Naive thymus-derived CD4-positive, alpha-beta T cell (primary cell): ENCODE data around the gene AKAP13. TPM values are rescaled to one million over a fixed set of nuclear protein-coding genes. Genes with fewer than 3 reads are reported as not detected.
A peak's percentile ranks its signal among the peaks of the same experiment; 100 is the strongest.

Experiments used
- ATAC-seq: fragments of 150-1000 bp; cut with Tn5 transposase; 2 replicates; pipeline ENCODE4 v1.10.0; 2021; ENCODE audit warnings: mild to moderate bottlenecking, moderate library complexity
- CTCF ChIA-PET: fragments of 350-600 bp; sonication (Branson Sonifier 250); formaldehyde crosslinking; loops from one replicate; lab custom pipeline; 2021; ENCODE audit warnings: antibody characterized with exemption; lab: Charles Lee
- POLR2A ChIA-PET: fragments of 350-600 bp; sonication (Branson Sonifier 250); formaldehyde crosslinking; loops from one replicate; lab custom pipeline; 2021; ENCODE audit warnings: antibody characterized with exemption, inconsistent platforms; lab: Charles Lee
- DNase-seq, 9 donors: peaks; one replicate each; pipeline versions ENCODE4 v3.0.0 to v3.0.0-alpha.2; 2020 to 2022; ENCODE audit warnings: mixed read lengths in 1 of 9
- H3K27ac ChIP-seq: one replicate; pipeline ENCODE4 v1.7.0; 2013; ENCODE audit warnings: mild to moderate bottlenecking, low read depth, low read length, moderate library complexity
- H3K27me3 ChIP-seq, 2 donors: one replicate each; pipeline ENCODE4 v1.7.0; 2013; ENCODE audit warnings: low read length in 2 of 2, mild to moderate bottlenecking in 2 of 2, moderate library complexity in 2 of 2; ENCODE audit not compliant: control insufficient read depth in 2 of 2, insufficient read depth in 2 of 2
- H3K36me3 ChIP-seq, 3 experiments: 1 replicate in 2 of 3; 2 replicates in 1 of 3; pipeline ENCODE4 v1.7.0; 2013; ENCODE audit warnings: low read length in 3 of 3, mild to moderate bottlenecking in 3 of 3, moderate library complexity in 1 of 3; ENCODE audit not compliant: insufficient read depth in 3 of 3, control insufficient read depth in 2 of 3
- H3K4me1 ChIP-seq, 2 donors: one replicate each; pipeline ENCODE4 v1.7.0; 2013; ENCODE audit warnings: low read length in 2 of 2, mild to moderate bottlenecking in 2 of 2, moderate library complexity in 1 of 2; ENCODE audit not compliant: control insufficient read depth in 2 of 2, insufficient read depth in 2 of 2
- H3K4me3 ChIP-seq: 2 replicates; pipeline ENCODE4 v1.7.0; 2013; ENCODE audit warnings: mild to moderate bottlenecking, low read length
- H3K9me3 ChIP-seq, 3 experiments: 1 replicate in 2 of 3; 2 replicates in 1 of 3; pipeline ENCODE4 v1.7.0; 2013; ENCODE audit warnings: low read length in 3 of 3; ENCODE audit not compliant: control insufficient read depth in 2 of 3
- H3K27ac Mint-ChIP-seq, 9 donors: one replicate each; pipeline ENCODE4 v1.8.0; 2020 to 2022; ENCODE audit warnings: mixed read lengths in 9 of 9, mild to moderate bottlenecking in 8 of 9, moderate library complexity in 5 of 9, inconsistent platforms in 2 of 9
- H3K27me3 Mint-ChIP-seq, 5 donors: one replicate each; pipeline ENCODE4 v1.8.0; 2021 to 2022; ENCODE audit warnings: mixed read lengths in 5 of 5, mild to moderate bottlenecking in 1 of 5
- H3K36me3 Mint-ChIP-seq, 5 donors: one replicate each; pipeline ENCODE4 v1.8.0; 2020 to 2022; ENCODE audit warnings: mixed read lengths in 5 of 5, mild to moderate bottlenecking in 3 of 5, inconsistent platforms in 1 of 5
- H3K4me1 Mint-ChIP-seq, 7 donors: one replicate each; pipeline ENCODE4 v1.8.0; 2020 to 2022; ENCODE audit warnings: mixed read lengths in 7 of 7, mild to moderate bottlenecking in 3 of 7, inconsistent platforms in 1 of 7
- H3K4me3 Mint-ChIP-seq, 10 donors: one replicate each; pipeline ENCODE4 v1.8.0; 2020 to 2022; ENCODE audit warnings: mild to moderate bottlenecking in 10 of 10, mixed read lengths in 10 of 10, moderate library complexity in 6 of 10, inconsistent platforms in 2 of 10
- H3K9me3 Mint-ChIP-seq, 11 donors: one replicate each; pipeline ENCODE4 v1.8.0; 2020 to 2022; ENCODE audit warnings: mixed read lengths in 11 of 11, mild to moderate bottlenecking in 4 of 11, inconsistent platforms in 1 of 11, moderate library complexity in 1 of 11
- intact Hi-C, 2 donors: fragments of 100-400 bp; cut with micrococcal nuclease; formaldehyde crosslinking; loops; one replicate each; pipeline ENCODE4 v1.15.1; 2023
- polyA plus RNA-seq, 2 donors: library from polyadenylated mRNA; unstranded; fragments of 300-500 nt; fragmentation: Illumina TruSeq; gene quantifications; one replicate each; pipeline ENCODE4 v1.2.3, GENCODE V29; 2021
- total RNA-seq, 6 experiments: library from RNA in 5 of 6; stranded (reverse) in 5 of 6; gene quantifications; 1 replicate in 5 of 6; 2 replicates in 1 of 6; pipeline ENCODE4 v1.2.3 and lab custom pipeline; 2021 to 2026

Gene AKAP13, protein sequence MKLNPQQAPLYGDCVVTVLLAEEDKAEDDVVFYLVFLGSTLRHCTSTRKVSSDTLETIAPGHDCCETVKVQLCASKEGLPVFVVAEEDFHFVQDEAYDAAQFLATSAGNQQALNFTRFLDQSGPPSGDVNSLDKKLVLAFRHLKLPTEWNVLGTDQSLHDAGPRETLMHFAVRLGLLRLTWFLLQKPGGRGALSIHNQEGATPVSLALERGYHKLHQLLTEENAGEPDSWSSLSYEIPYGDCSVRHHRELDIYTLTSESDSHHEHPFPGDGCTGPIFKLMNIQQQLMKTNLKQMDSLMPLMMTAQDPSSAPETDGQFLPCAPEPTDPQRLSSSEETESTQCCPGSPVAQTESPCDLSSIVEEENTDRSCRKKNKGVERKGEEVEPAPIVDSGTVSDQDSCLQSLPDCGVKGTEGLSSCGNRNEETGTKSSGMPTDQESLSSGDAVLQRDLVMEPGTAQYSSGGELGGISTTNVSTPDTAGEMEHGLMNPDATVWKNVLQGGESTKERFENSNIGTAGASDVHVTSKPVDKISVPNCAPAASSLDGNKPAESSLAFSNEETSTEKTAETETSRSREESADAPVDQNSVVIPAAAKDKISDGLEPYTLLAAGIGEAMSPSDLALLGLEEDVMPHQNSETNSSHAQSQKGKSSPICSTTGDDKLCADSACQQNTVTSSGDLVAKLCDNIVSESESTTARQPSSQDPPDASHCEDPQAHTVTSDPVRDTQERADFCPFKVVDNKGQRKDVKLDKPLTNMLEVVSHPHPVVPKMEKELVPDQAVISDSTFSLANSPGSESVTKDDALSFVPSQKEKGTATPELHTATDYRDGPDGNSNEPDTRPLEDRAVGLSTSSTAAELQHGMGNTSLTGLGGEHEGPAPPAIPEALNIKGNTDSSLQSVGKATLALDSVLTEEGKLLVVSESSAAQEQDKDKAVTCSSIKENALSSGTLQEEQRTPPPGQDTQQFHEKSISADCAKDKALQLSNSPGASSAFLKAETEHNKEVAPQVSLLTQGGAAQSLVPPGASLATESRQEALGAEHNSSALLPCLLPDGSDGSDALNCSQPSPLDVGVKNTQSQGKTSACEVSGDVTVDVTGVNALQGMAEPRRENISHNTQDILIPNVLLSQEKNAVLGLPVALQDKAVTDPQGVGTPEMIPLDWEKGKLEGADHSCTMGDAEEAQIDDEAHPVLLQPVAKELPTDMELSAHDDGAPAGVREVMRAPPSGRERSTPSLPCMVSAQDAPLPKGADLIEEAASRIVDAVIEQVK (N-terminal part only)
- 100 to 1,000 TPM; 170 to 400 (median 241) TPM for total RNA-seq
- 100 to 1,000 TPM; 108 to 148 TPM for polyA plus RNA-seq
- total RNA-seq (lab: John Stamatoyannopoulos, UW) = 650 reads per million, percentile 98 among the genes with 10 or more reads in this experiment

DNA sequence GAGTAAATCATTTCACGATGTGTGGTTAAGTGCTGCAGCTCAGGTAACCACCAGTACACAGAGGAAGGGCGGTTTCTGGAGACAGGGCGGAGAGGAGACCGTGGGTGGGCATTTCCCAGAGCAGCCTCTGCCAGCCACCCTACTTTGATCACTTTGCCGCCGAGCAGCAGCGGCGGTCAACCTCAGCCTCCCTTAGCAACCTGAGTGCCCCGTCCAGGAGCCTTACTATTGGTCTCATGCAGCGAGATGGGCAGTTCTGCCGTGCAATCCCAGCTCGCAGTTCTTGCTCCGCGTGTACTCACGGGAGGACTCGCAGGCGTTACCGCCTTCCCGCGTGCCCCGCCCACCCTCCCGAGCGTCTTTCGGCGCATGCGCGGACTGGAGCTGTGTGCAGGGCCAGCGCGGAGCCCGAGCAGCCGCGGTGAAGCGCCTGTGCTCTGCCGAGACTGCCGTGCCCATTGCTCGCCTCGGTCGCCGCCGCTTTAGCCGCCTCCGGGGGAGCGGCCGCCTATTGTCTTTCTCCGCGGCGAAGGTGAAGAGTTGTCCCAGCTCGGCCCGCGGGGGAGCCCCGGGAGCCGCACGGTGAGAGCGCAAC, at the start of gene AKAP13:
TSS of gene AKAP13 (plus strand) at position 387 of the 595 bp plus-strand sequence. CDS start 105,118 bp downstream, outside the sequence.
- Mint-ChIP-seq H3K9me3 (no peaks in the 10 kb centered on the region), H3K4me1 (peaks cover 29 to 65% (median 47%) of the 10 kb centered on the region in 7 donors), H3K36me3 (peaks cover 0 to 14% (median 0%) of the 10 kb centered on the region in 5 donors), H3K4me3 (peak within 1 kb of the TSS; percentile 86 to 96 (median 92)), H3K27ac (peak within 1 kb of the TSS; percentile 84 to 96 (median 94)), H3K27me3 (peaks cover 0 to 2% (median 0%) of the 10 kb centered on the region in 5 donors)
- H3K4me1 ChIP-seq = peaks cover 16 to 23% of the 10 kb centered on the region in 2 donors
- POLR2A ChIA-PET = interaction anchor here (0.5 to 3.2 kb wide), 16 partner anchors 9 to 780 kb away, joined by 3 to 23 read pairs (median 4); no protein-coding TSS in a partner anchor
- no peaks in the 10 kb centered on the region for H3K9me3 ChIP-seq
- DNase-seq (peak; percentile 78 to 93 (median 88)), ATAC-seq (peak; percentile 87)
- peak within 1 kb of the TSS; percentile 79 for H3K27ac ChIP-seq
- intact Hi-C loops = loop anchor here in 1 of 2 donors (1.0 to 10.0 kb wide), 9 partner anchors 33 to 414 kb away; partner anchors contain the start of genes KLHL25 and PDE8A
- CTCF ChIA-PET = interaction anchor here (0.9 to 3.1 kb wide), 5 partner anchors 9 to 84 kb away, joined by 3 to 11 read pairs (median 5); no protein-coding TSS in a partner anchor
- no peaks in the 10 kb centered on the region for H3K27me3 ChIP-seq
- no peaks in the 10 kb centered on the region for H3K36me3 ChIP-seq
- peak within 1 kb of the TSS; percentile 62 for H3K4me3 ChIP-seq

DNA sequence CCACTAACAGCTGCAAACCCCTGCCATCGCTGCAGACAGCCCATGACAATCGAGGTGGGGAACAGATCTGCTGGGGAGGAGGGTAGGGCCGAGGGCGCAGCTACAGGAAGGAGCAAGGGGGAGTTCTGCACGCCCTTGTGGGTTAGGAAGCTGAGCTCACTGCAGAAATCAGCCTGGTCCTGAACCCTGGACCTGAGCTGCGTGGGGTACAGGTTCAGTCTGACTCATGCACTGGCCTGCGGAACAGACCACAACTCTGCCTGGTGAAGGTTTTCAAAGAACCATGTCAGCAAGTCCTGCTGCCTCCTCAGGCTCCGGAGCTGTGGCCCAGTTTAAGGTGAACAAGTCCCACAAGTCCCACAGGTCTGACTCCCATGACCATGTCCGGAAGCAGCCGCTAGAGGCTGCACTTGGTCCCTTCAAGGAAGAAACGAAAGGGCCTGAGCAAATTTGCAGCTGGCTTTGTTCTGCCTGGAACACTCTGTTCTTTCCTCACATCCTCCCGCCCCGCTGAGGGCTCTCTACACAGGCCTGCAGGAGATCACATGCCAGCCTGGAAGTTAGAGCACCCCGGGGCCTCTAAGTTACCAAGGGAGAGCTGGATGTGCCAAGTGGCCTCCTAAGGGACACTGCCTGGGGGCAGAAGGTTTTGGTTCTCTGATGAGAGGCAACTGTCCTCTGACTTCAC, 49.4 kb upstream of the AKAP13 start:
- Histone ChIP-seq H3K4me1 (peaks cover 18 to 24% of the 10 kb centered on the region in 2 donors), H3K9me3 (no peaks in the 10 kb centered on the region), H3K27ac (peak overlapping the region; percentile 65), H3K4me3 (peak overlapping the region; percentile 57), H3K27me3 (no peaks in the 10 kb centered on the region), H3K36me3 (no peaks in the 10 kb centered on the region)
- Mint-ChIP-seq H3K27me3 (no peaks in the 10 kb centered on the region), H3K4me1 (peaks cover 34 to 54% (median 47%) of the 10 kb centered on the region in 7 donors), H3K4me3 (peak overlapping the region; percentile 88 to 100 (median 96)), H3K9me3 (peaks cover 0 to 2% (median 0%) of the 10 kb centered on the region in 11 donors), H3K27ac (peak overlapping the region; percentile 74 to 97 (median 95)), H3K36me3 (peaks cover 0 to 8% (median 0%) of the 10 kb centered on the region in 5 donors)
- intact Hi-C loops = loop anchor here (1.0 to 5.0 kb wide), 10 partner anchors 15 to 376 kb away; partner anchors contain the start of gene AKAP13 (in 1 of the 2)
- ChIA-PET POLR2A (interaction anchor here (0.5 to 2.3 kb wide), 10 partner anchors 15 to 270 kb away, joined by 3 to 13 read pairs (median 4); partner anchors contain the start of gene AKAP13), CTCF (interaction anchor here (0.7 to 4.3 kb wide), 11 partner anchors 13 to 392 kb away, joined by 3 to 34 read pairs (median 5); partner anchors contain the start of gene AKAP13)
- ATAC-seq (peak; percentile 70), DNase-seq (peak; percentile 12 to 71 (median 44))

DNA sequence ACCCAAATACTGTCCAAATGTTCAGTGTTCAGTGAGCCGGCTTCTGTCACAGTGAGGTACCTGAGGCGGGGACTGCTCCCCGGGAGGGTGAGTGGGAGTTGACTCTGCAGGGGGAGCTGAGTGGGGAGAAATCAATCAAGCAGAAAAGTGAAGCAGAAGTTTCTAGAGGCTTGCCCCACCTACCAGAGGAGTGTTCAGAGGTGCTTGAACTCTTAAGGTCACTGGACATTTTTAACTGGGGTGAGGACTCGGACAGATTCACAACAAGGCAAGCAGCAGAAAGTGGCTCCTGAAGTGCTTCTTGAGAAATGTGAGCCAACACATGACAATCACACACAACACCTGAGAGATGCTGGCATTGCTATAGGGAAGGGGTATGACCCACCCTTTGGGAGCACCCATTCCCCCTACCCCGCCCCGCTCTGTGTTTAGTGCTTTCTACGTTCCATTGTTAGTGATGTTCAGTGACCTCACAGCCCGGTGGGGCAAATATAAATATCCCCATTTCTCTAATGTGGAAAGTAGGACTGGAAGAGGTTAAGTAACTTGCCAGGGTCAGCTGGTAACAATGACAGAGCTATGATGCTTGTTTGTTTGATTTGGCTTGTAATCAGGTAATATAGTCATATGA, 48.6 kb upstream of the AKAP13 start:
- H3K4me1 Mint-ChIP-seq = peaks cover 34 to 53% (median 46%) of the 10 kb centered on the region in 7 donors
- Histone ChIP-seq H3K4me3 (peak overlapping the region; percentile 57), H3K36me3 (no peaks in the 10 kb centered on the region), H3K9me3 (no peaks in the 10 kb centered on the region), H3K27me3 (no peaks in the 10 kb centered on the region), H3K4me1 (peaks cover 18 to 24% of the 10 kb centered on the region in 2 donors), H3K27ac (peak overlapping the region; percentile 65)
- intact Hi-C loops = loop anchor here (1.0 to 5.0 kb wide), 7 partner anchors 49 to 376 kb away; partner anchors contain the start of gene AKAP13 (in 1 of the 2)
- ChIA-PET POLR2A (interaction anchor here (0.6 to 2.3 kb wide), 5 partner anchors 48 to 150 kb away, joined by 3 to 13 read pairs (median 3); partner anchors contain the start of gene AKAP13), CTCF (interaction anchor here (0.6 to 4.3 kb wide), 10 partner anchors 14 to 392 kb away, joined by 3 to 34 read pairs (median 6); partner anchors contain the start of gene AKAP13)
- peaks cover 0 to 2% (median 0%) of the 10 kb centered on the region in 11 donors for H3K9me3 Mint-ChIP-seq
- peak overlapping the region; percentile 74 to 97 (median 95) for H3K27ac Mint-ChIP-seq
- ATAC-seq (no peak), DNase-seq (no peak)
- no peaks in the 10 kb centered on the region for H3K27me3 Mint-ChIP-seq
- H3K4me3 Mint-ChIP-seq = peak overlapping the region; percentile 1 to 100 (median 96)
- H3K36me3 Mint-ChIP-seq = peaks cover 0 to 8% (median 0%) of the 10 kb centered on the region in 5 donors

DNA sequence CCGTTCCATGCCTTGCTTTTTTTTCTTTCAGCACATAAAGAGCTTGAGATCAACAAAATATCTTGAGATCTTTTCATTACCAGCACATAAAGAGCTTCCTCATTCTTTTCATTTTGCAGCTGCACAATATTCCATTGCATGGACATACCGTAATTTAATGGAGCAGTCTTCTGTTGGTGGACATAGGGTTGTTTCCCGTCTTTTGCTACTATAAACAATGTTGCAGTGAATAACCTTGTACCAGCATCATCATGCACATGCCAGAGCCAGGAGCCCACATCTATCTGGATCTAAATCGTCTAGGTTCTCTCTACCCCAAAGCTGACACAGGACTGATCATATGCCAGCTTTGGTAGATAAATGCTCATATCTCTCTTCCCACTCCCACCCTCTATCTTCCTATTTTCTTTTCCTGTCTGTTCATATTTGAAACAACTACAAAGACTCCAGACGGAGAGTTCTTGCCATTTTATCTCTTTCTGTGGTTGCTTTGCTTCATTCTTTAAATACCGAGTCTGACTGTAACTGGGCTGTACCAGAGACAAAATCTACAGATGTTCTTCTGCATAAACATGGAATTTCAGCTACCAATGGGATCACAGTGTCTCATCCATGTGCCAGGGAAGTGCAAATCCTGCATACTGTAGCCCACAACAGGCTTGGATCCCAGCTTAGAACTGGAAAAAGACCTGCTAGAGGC, 47.1 kb upstream of the AKAP13 start:
- peaks cover 0 to 8% (median 0%) of the 10 kb centered on the region in 5 donors for H3K36me3 Mint-ChIP-seq
- no peak overlapping the region for H3K27ac ChIP-seq
- H3K4me3 Mint-ChIP-seq = peak overlapping the region in 1 of 10 donors; percentile 2
- H3K4me3 ChIP-seq = no peak overlapping the region
- peaks cover 29 to 45% (median 42%) of the 10 kb centered on the region in 7 donors for H3K4me1 Mint-ChIP-seq
- DNase-seq (no peak), ATAC-seq (no peak)
- H3K9me3 ChIP-seq = no peaks in the 10 kb centered on the region
- CTCF ChIA-PET = interaction anchor here (4.3 kb wide), 1 partner anchor 81 kb away, joined by 34 read pairs; no protein-coding TSS in a partner anchor
- POLR2A ChIA-PET = no interaction called here
- intact Hi-C loops = loop anchor here (5.0 kb wide), 1 partner anchor 374 kb away; no protein-coding TSS in a partner anchor
- H3K9me3 Mint-ChIP-seq = peaks cover 0 to 2% (median 0%) of the 10 kb centered on the region in 11 donors
- H3K27me3 ChIP-seq = no peaks in the 10 kb centered on the region
- peaks cover 18 to 24% of the 10 kb centered on the region in 2 donors for H3K4me1 ChIP-seq
- H3K27ac Mint-ChIP-seq = peak overlapping the region in 8 of 9 donors; percentile 5 to 91 (median 37)
- no peaks in the 10 kb centered on the region for H3K36me3 ChIP-seq
- no peaks in the 10 kb centered on the region for H3K27me3 Mint-ChIP-seq
